ENCODE measurements around the gene IFI27L2.

GRCh38 chr14:94153750-94154342 lies 24.4 kb upstream of the IFI27L2 start:
- no peak for TF ChIP-seq CTCF (IDR thresholded peaks at IDR 0.05; ENCODE audit: low read length)
- no peak for TF ChIP-seq EZH2 (IDR thresholded peaks at IDR 0.05; ENCODE audit: borderline replicate concordance, low read length)

Data from OCI-LY1 (cell line).